SH-SY5Y (cell line): ENCODE results near the gene POU2F3.

Source experiments
- GATA2 ChIP-seq: IDR thresholded peaks from 2 replicates; pipeline ENCODE4 v1.6.1; 2011; ENCODE audit warnings: mild to moderate bottlenecking, low read depth, low read length
- GATA3 ChIP-seq: IDR thresholded peaks from 2 replicates; pipeline ENCODE4 v1.6.1; 2011; ENCODE audit warnings: low read depth, mild to moderate bottlenecking, low read length, moderate library complexity

DNA sequence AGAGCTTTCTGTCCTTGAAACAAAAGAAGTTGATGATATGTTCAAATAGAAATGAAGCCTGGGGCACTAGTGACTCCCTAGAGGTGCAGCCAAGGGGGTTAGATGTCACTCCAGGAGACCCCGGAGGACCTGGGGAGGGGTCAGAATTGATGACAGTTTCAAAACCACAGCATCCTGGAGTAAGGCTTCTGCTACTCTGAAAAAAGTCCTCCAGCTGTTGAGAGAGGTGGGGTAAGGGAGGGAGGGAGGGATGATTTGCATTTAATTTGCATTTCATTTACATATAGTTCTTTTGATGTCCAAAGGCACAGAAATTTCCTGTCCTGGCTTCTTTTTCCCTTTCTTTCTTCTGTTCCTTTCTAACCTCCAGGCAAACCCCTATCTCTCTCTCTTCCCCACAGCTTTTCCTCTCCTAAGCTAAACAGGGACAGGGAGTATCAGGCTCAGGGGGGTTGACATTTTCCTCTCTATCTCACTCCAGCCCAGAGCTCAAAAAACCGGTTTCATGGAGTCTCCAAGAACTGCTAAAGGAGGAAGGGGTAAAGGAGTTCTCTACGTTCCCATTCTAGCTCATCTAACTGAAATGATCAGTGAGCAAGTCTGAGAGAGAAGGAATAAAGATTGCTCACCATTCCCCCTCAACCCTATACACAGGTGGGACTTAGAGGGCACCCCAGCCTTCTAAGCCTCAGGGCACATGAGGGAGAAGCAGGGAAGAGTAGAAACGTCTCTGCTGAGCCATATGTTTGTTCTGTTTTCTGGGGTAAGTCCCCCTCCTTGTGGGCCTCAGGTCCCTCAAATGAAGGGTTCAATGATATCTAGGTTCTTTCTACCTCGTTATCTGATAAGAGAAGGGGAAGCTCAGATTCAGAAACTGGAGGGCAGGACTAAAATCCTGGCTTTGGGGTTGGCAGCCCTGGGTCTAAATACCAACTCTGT, 3.5 kb upstream of the POU2F3 start:
- TF ChIP-seq GATA3 (no peak), GATA2 (no peak)
